Medulla oblongata (tissue), 1 donor: ENCODE results near the gene CHST15.
A peak's percentile ranks its signal among the peaks of the same experiment; 100 is the strongest.
"Not testable (repeated sequence)": the region's sequence is repeated elsewhere in the genome, so short reads cannot be mapped to it uniquely, and the experiment has no call there.

Experiments
- DNase-seq: peaks from one replicate; pipeline ENCODE4 v3.0.0-alpha.2; 2015; ENCODE audit errors: extremely low spot score

CHST15 gene

GRCh38 chr10:124044143-124044862, 49.1 kb downstream of the CHST15 start:
- peak; percentile 49 for DNase-seq

GRCh38 chr10:124043310-124044142, 49.9 kb downstream of the CHST15 start:
- DNase-seq = peak; percentile 70

- DNase-seq = no peak
Observed at GRCh38 chr10:124042656-124043309, 50.6 kb downstream of the CHST15 start.

GRCh38 chr10:124041675-124042445, 51.5 kb downstream of the CHST15 start:
- no peak for DNase-seq

- DNase-seq = peak; percentile 54
Observed at GRCh38 chr10:124040451-124041188, 52.8 kb downstream of the CHST15 start.

- DNase-seq = no peak
Observed at GRCh38 chr10:124039483-124040013, 53.9 kb downstream of the CHST15 start.

- DNase-seq = no peak
Observed at GRCh38 chr10:124037784-124038183, 55.6 kb downstream of the CHST15 start.

- DNase-seq = no peak
Observed at GRCh38 chr10:124037286-124037685, 56.1 kb downstream of the CHST15 start.

- DNase-seq = no peak
Observed at GRCh38 chr10:124036746-124037145, 56.7 kb downstream of the CHST15 start.

- peak; percentile 58 for DNase-seq
Observed at GRCh38 chr10:124035928-124036558, 57.4 kb downstream of the CHST15 start.

- no peak for DNase-seq
Observed at GRCh38 chr10:124035306-124035927, 58.0 kb downstream of the CHST15 start.

- not testable (repeated sequence) for DNase-seq
Observed at GRCh38 chr10:124034576-124035305, 58.7 kb downstream of the CHST15 start.

GRCh38 chr10:124033887-124034218, 59.5 kb downstream of the CHST15 start:
- DNase-seq = no peak

- DNase-seq = no peak
Observed at GRCh38 chr10:124032971-124033886, 60.2 kb downstream of the CHST15 start.

- no peak for DNase-seq
Observed at GRCh38 chr10:124032087-124032935, 61.1 kb downstream of the CHST15 start.

GRCh38 chr10:124030492-124031110, 62.8 kb downstream of the CHST15 start:
- DNase-seq = no peak

- DNase-seq = no peak
Observed at GRCh38 chr10:124030061-124030460, 63.3 kb downstream of the CHST15 start.
